A549 (cell line): ENCODE results near the gene EFHD2. TPM values are rescaled to one million over a fixed set of nuclear protein-coding genes. Genes with fewer than 3 reads are reported as not detected.

ENCODE experiments used
- ATAC-seq, 2 experiments: fragments of 200-7000 bp in 1 of 2; fragments of >200 bp in 1 of 2; cut with Nextera tagmentation in 1 of 2; cut with Tn5 transposase in 1 of 2; 3 replicates each; pipeline versions ENCODE4 v1.8.0 to v1.9.1; 2018 to 2020; ENCODE audit warnings: mild to moderate bottlenecking in 1 of 2, moderate library complexity in 1 of 2
- CTCF ChIA-PET: fragments of 300-600 bp; sonication (Branson Sonifier 250); formaldehyde crosslinking; extraction: SDS; loops from one replicate; lab custom pipeline; 2021; ENCODE audit warnings: antibody characterized with exemption, inconsistent platforms; lab: Yijun Ruan, JAX
- POLR2A ChIA-PET: fragments of 350-600 bp; formaldehyde crosslinking; extraction: SDS; loops from one replicate; lab custom pipeline; 2021; ENCODE audit warnings: antibody characterized with exemption, inconsistent platforms; lab: Yijun Ruan, JAX
- DNase-seq, 2 experiments: peaks; one replicate each; pipeline versions ENCODE4 v3.0.0 to v3.0.0-alpha.2; 2011 to 2016; ENCODE audit warnings: low read depth in 1 of 2, low spot score in 1 of 2
- FAIRE-seq: peaks from 2 replicates; lab custom pipeline; 2011; peaks lifted over from hg19 to GRCh38; lab: Jason Lieb, UNC
- H3K27ac ChIP-seq, 2 experiments: fragments of >200 bp; sonication (Bioruptor Twin); formaldehyde crosslinking; 3 replicates each; pipeline ENCODE4 v1.5.1; 2016 to 2017
- H3K4me1 ChIP-seq: fragments of >200 bp; sonication (Bioruptor Twin); formaldehyde crosslinking; 3 replicates; pipeline ENCODE4 v1.6.1; 2016
- H3K4me2 ChIP-seq: fragments of >200 bp; sonication (Bioruptor Twin); formaldehyde crosslinking; 3 replicates; pipeline ENCODE4 v1.6.1; 2016
- H3K4me3 ChIP-seq: fragments of >200 bp; sonication (Bioruptor Twin); formaldehyde crosslinking; 3 replicates; pipeline ENCODE4 v1.5.1; 2016
- H3K9me3 ChIP-seq: fragments of >200 bp; sonication (Bioruptor Twin); formaldehyde crosslinking; 3 replicates; pipeline ENCODE4 v1.6.1; 2016
- CEBPB ChIP-seq, 2 experiments: fragments of >200 bp in 1 of 2; sonication (Bioruptor Twin) in 1 of 2; formaldehyde crosslinking in 1 of 2; IDR thresholded peaks; 2 replicates each; pipeline ENCODE4 v1.6.1; 2012 to 2016
- CTCF ChIP-seq: fragments of >200 bp; sonication (Bioruptor Twin); formaldehyde crosslinking; IDR thresholded peaks from 3 replicates; pipeline ENCODE4 v1.5.1; 2016
- HDAC2 ChIP-seq: fragments of 200-600 bp; sonication (generic); IDR thresholded peaks from 2 replicates; pipeline ENCODE4 v1.6.1; 2016
- HOXB13 ChIP-seq: fragments of 250-450 bp; sonication (Bioruptor Pico); IDR thresholded peaks from 2 replicates; pipeline ENCODE4 v1.5.0; 2020; ENCODE audit warnings: low read depth, mild to moderate bottlenecking, moderate library complexity
- HOXB5 ChIP-seq: fragments of 250-450 bp; sonication (Bioruptor Pico); IDR thresholded peaks from 2 replicates; pipeline ENCODE4 v1.5.0; 2020; ENCODE audit warnings: mild to moderate bottlenecking, moderate library complexity
- MAFK ChIP-seq: fragments of 450-650 bp; IDR thresholded peaks from 2 replicates; pipeline ENCODE4 v1.6.1; 2014; ENCODE audit not compliant: partially characterized antibody
- PHF8 ChIP-seq: fragments of 200-600 bp; sonication (generic); IDR thresholded peaks from 2 replicates; pipeline ENCODE4 v1.6.1; 2016; ENCODE audit warnings: low read depth, mild to moderate bottlenecking, antibody characterized with exemption, moderate library complexity, borderline replicate concordance
- RARB ChIP-seq: fragments of 250-450 bp; sonication (Bioruptor Pico); IDR thresholded peaks from 2 replicates; pipeline ENCODE4 v1.8.0; 2021; ENCODE audit warnings: mild to moderate bottlenecking, moderate library complexity
- RCOR1 ChIP-seq: fragments of 150-350 bp; IDR thresholded peaks from 2 replicates; pipeline ENCODE4 v1.6.1; 2014; ENCODE audit warnings: antibody characterized with exemption, low read length, low read depth
- REST ChIP-seq: fragments of 200-600 bp; sonication (generic); IDR thresholded peaks from 2 replicates; pipeline ENCODE4 v1.6.1; 2016; ENCODE audit warnings: antibody characterized with exemption, mild to moderate bottlenecking, moderate library complexity
- SMC3 ChIP-seq: fragments of >200 bp; sonication (Bioruptor Twin); formaldehyde crosslinking; IDR thresholded peaks from 3 replicates; pipeline ENCODE4 v1.6.1; 2018; ENCODE audit warnings: inconsistent platforms
- WGBS: methylation state at CpG from one replicate; pipeline ENCODE4 v1.1.6; 2017; ENCODE audit errors: missing lambda C conversion rate; 5-methylcytosine and 5-hydroxymethylcytosine counted together
- polyA plus RNA-seq, 4 experiments: library from polyadenylated mRNA; depleted of rRNA in 3 of 4; stranded (reverse); fragments of >200 nt; fragmentation: RNase III in 1 of 4; extraction: RNeasy Plus Mini Kit Qiagen cat#74134 plus additional on column Dnase treatment in 1 of 4; gene quantifications; 2 replicates in 3 of 4; 3 replicates in 1 of 4; pipeline ENCODE4 v1.2.3, GENCODE V29; 2011 to 2017

Gene EFHD2
- polyA plus RNA-seq, 2 of the 4 experiments (the other 2 are of a cell fraction), result 33.1 to 96.2 TPM

- TF ChIP-seq REST (no peak), HOXB13 (no peak), RARB (CRISPR knock-in tag) (no peak), CEBPB (IDR thresholded peaks at IDR 0.05) (no peak), SMC3 (no peak), PHF8 (no peak)
Observed at GRCh38 chr1:15390667-15391066, 19.0 kb upstream of the EFHD2 start (continued).

- DNase-seq, result no peak
Observed at GRCh38 chr1:15391366-15391765, 18.3 kb upstream of the EFHD2 start.

GRCh38 chr1:15393475-15394257, 16.0 kb upstream of the EFHD2 start:
- 44% methylated on average over 9 of the region's 9 CpGs for WGBS
- Histone ChIP-seq H3K27ac (peak overlapping the region; percentile 19 to 67; a peak in 3 of 6 replicates), H3K4me1 (peaks cover 10% of the 10 kb centered on the region), H3K4me3 (no peak overlapping the region), H3K9me3 (no peaks in the 10 kb centered on the region), H3K4me2 (peak overlapping the region; percentile 46; the same call in 2 of the 3 replicates)
- FAIRE-seq (no peak), DNase-seq (no peak), ATAC-seq (peak in 1 of 2 experiments; percentile 41; a peak in 3 of 6 replicates)
- ChIA-PET CTCF (interaction anchor here (0.7 to 1.3 kb wide), 2 partner anchors 14 to 85 kb away, joined by 3 read pairs; no protein-coding TSS in a partner anchor), POLR2A (no interaction called here)
- no peak for TF ChIP-seq HOXB5 (CRISPR knock-in tag)
- no peak for TF ChIP-seq CTCF
- TF ChIP-seq, all 56 proteins: peak for 0

More at GRCh38 chr1:15391366-15391765, 18.3 kb upstream of the EFHD2 start:
- Histone ChIP-seq H3K4me1 (peaks cover 10% of the 10 kb centered on the region), H3K27ac (no peak overlapping the region), H3K9me3 (no peaks in the 10 kb centered on the region), H3K4me3 (no peak overlapping the region), H3K4me2 (no peak overlapping the region)
- 79% methylated on average over 4 of the region's 4 CpGs for WGBS
- CTCF ChIA-PET, result interaction anchor here (2.0 kb wide), 1 partner anchor 9 kb away, joined by 4 read pairs; no protein-coding TSS in a partner anchor
- TF ChIP-seq MAFK, result no peak
- TF ChIP-seq RCOR1, result no peak
- no peak for FAIRE-seq
- POLR2A ChIA-PET, result no interaction called here
- no peak for ATAC-seq

- peaks cover 10% of the 10 kb centered on the region for H3K4me1 ChIP-seq
- peak overlapping the region; percentile 19 to 67; a peak in 3 of 6 replicates for H3K27ac ChIP-seq
- POLR2A ChIA-PET, result no interaction called here
- CTCF ChIA-PET, result interaction anchor here (1.3 kb wide), 1 partner anchor 14 kb away, joined by 3 read pairs; no protein-coding TSS in a partner anchor
- no peak for DNase-seq
- WGBS, result 19% methylated on average over 3 of the region's 3 CpGs
- ATAC-seq, result peak in 1 of 2 experiments; percentile 36; a peak in 2 of 6 replicates
- no peak overlapping the region for H3K4me3 ChIP-seq
- H3K4me2 ChIP-seq, result peak overlapping the region; percentile 46; the same call in 2 of the 3 replicates
- no peak for FAIRE-seq
- H3K9me3 ChIP-seq, result no peaks in the 10 kb centered on the region
- TF ChIP-seq MAFK (peak; percentile 76), HDAC2 (no peak)
Observed at GRCh38 chr1:15394258-15394690, 15.4 kb upstream of the EFHD2 start.
